Pons (tissue), 1 donor: ENCODE data around the gene IGFL2.
"Not testable (repeated sequence)": the region's sequence is repeated elsewhere in the genome, so short reads cannot be mapped to it uniquely, and the experiment has no call there.

Experiments
- DNase-seq: peaks from one replicate; pipeline ENCODE4 v3.0.0-alpha.2; 2016; ENCODE audit warnings: low spot score

The IGFL2 gene

GRCh38 chr19:46142294-46142693 lies 5.7 kb upstream of the IGFL2 start:
- DNase-seq = no peak

- no peak for DNase-seq
Measured at GRCh38 chr19:46144756-46145155, 3.3 kb upstream of the IGFL2 start.

- no peak for DNase-seq
Measured at GRCh38 chr19:46147166-46147740, 785 bp upstream of the IGFL2 start.

GRCh38 chr19:46150606-46151005 lies 2.6 kb downstream of the IGFL2 start:
- no peak for DNase-seq

- no peak for DNase-seq
Measured at GRCh38 chr19:46155237-46155636, 7.2 kb downstream of the IGFL2 start.

GRCh38 chr19:46159418-46160232 lies 11.6 kb downstream of the IGFL2 start:
- DNase-seq = no peak

- no peak for DNase-seq
Measured at GRCh38 chr19:46160233-46160775, 12.3 kb downstream of the IGFL2 start.

GRCh38 chr19:46161642-46162257 lies 13.7 kb downstream of the IGFL2 start:
- DNase-seq = not testable (repeated sequence)

GRCh38 chr19:46162731-46163130 lies 14.7 kb downstream of the IGFL2 start:
- DNase-seq = no peak

- DNase-seq = no peak
Measured at GRCh38 chr19:46173886-46174480, 25.9 kb downstream of the IGFL2 start.

GRCh38 chr19:46176116-46176860 lies 28.2 kb downstream of the IGFL2 start:
- no peak for DNase-seq

GRCh38 chr19:46179076-46179759 lies 31.2 kb downstream of the IGFL2 start:
- no peak for DNase-seq

GRCh38 chr19:46180701-46181387 lies 32.8 kb downstream of the IGFL2 start:
- DNase-seq = no peak

- peak; percentile 3 for DNase-seq
Measured at GRCh38 chr19:46181388-46181779, 33.3 kb downstream of the IGFL2 start.

- no peak for DNase-seq
Measured at GRCh38 chr19:46182476-46182875, 34.4 kb downstream of the IGFL2 start.

- peak; percentile 7 for DNase-seq
Measured at GRCh38 chr19:46184775-46185710, 37.0 kb downstream of the IGFL2 start.

GRCh38 chr19:46186101-46186716 lies 38.2 kb downstream of the IGFL2 start:
- DNase-seq = no peak

- DNase-seq = no peak
Measured at GRCh38 chr19:46186717-46187101, 38.7 kb downstream of the IGFL2 start.
